Osteoblast (primary cell): ENCODE results near the gene MTRF1L. TPM values are rescaled to one million over a fixed set of nuclear protein-coding genes. Genes with fewer than 3 reads are reported as not detected.

Experiments
- DNase-seq: peaks from one replicate; pipeline ENCODE4 v3.0.0; 2011; ENCODE audit warnings: low spot score, mixed read lengths; ENCODE audit not compliant: insufficient read length; ENCODE audit errors: missing footprints
- H2AFZ ChIP-seq: 2 replicates; pipeline ENCODE4 v1.6.0; 2011; ENCODE audit warnings: mild to moderate bottlenecking, low read length
- H3K27ac ChIP-seq: 2 replicates; pipeline ENCODE4 v1.5.1; 2011; ENCODE audit warnings: mild to moderate bottlenecking, low read depth, low read length, moderate library complexity
- H3K27me3 ChIP-seq: 2 replicates; pipeline ENCODE4 v1.6.0; 2012; ENCODE audit warnings: mild to moderate bottlenecking, control low read depth, inconsistent platforms, low read length, moderate library complexity; ENCODE audit not compliant: insufficient read depth
- H3K36me3 ChIP-seq: 2 replicates; pipeline ENCODE4 v1.5.1; 2011; ENCODE audit warnings: mild to moderate bottlenecking, low read length, control low read depth, moderate library complexity; ENCODE audit not compliant: insufficient read depth
- H3K4me1 ChIP-seq: 2 replicates; pipeline ENCODE4 v1.5.1; 2011; ENCODE audit warnings: mild to moderate bottlenecking, low read length, control low read depth, moderate library complexity; ENCODE audit not compliant: insufficient read depth
- H3K4me2 ChIP-seq: 2 replicates; pipeline ENCODE4 v1.6.0; 2011; ENCODE audit warnings: mild to moderate bottlenecking, low read length; ENCODE audit not compliant: insufficient read depth
- H3K4me3 ChIP-seq: fragments of 200-600 bp; sonication (generic); 3 replicates; pipeline ENCODE4 v1.5.1; 2012; ENCODE audit warnings: mild to moderate bottlenecking, low read length, inconsistent platforms; ENCODE audit not compliant: insufficient read depth
- H3K79me2 ChIP-seq: 2 replicates; pipeline ENCODE4 v1.6.0; 2012; ENCODE audit warnings: mild to moderate bottlenecking, low read length, control low read depth, inconsistent platforms; ENCODE audit not compliant: insufficient read depth
- H3K9me3 ChIP-seq: 2 replicates; pipeline ENCODE4 v1.5.1; 2011; ENCODE audit warnings: low read depth, low read length, control low read depth
- H4K20me1 ChIP-seq: 2 replicates; pipeline ENCODE4 v1.6.0; 2012; ENCODE audit warnings: mild to moderate bottlenecking, low read length, control low read depth; ENCODE audit not compliant: insufficient read depth
- total RNA-seq: library from RNA; depleted of rRNA; stranded (reverse); fragments of >200 nt; gene quantifications from 2 replicates; pipeline ENCODE4 v1.2.3, GENCODE V29; 2012
- TF ChIP-seq, protein P1 (sequence below): IDR thresholded peaks from 2 replicates; pipeline ENCODE4 v1.5.1; 2011; ENCODE audit warnings: mild to moderate bottlenecking, low read depth, low read length, moderate library complexity; ENCODE audit errors: extremely low read depth

The MTRF1L gene
- total RNA-seq, 1 donor, result 18.8 TPM

DNA sequence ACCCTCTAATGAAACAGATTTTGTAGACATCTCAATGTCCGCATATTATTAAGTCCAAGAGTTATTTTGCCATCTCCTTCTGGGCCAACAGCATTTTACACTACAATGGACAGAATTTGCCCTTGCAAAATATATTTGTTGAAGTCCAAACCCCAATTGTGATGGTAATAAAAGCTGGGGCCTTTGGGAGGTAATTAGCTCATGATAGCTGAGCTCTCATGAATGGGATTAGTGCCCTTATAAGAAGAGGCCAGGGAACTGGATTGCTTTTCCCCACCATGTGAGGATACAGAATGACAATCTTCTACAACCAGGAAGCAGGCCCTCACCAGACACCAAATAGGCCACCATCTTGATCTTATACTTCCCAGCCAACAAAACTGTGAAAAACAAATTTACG lies 44.9 kb upstream of the MTRF1L start:
- H3K27me3 ChIP-seq, result no peaks in the 10 kb centered on the region
- no peaks in the 10 kb centered on the region for H4K20me1 ChIP-seq
- no peak overlapping the region for H2AFZ ChIP-seq
- no peaks in the 10 kb centered on the region for H3K79me2 ChIP-seq
- H3K4me3 ChIP-seq, result no peak overlapping the region
- TF ChIP-seq, protein P1, sequence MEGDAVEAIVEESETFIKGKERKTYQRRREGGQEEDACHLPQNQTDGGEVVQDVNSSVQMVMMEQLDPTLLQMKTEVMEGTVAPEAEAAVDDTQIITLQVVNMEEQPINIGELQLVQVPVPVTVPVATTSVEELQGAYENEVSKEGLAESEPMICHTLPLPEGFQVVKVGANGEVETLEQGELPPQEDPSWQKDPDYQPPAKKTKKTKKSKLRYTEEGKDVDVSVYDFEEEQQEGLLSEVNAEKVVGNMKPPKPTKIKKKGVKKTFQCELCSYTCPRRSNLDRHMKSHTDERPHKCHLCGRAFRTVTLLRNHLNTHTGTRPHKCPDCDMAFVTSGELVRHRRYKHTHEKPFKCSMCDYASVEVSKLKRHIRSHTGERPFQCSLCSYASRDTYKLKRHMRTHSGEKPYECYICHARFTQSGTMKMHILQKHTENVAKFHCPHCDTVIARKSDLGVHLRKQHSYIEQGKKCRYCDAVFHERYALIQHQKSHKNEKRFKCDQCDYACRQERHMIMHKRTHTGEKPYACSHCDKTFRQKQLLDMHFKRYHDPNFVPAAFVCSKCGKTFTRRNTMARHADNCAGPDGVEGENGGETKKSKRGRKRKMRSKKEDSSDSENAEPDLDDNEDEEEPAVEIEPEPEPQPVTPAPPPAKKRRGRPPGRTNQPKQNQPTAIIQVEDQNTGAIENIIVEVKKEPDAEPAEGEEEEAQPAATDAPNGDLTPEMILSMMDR, result no peak
- no peak for DNase-seq
- no peak overlapping the region for H3K4me2 ChIP-seq
- no peak overlapping the region for H3K27ac ChIP-seq
- no peaks in the 10 kb centered on the region for H3K4me1 ChIP-seq
- H3K9me3 ChIP-seq, result no peaks in the 10 kb centered on the region
- no peaks in the 10 kb centered on the region for H3K36me3 ChIP-seq

DNA sequence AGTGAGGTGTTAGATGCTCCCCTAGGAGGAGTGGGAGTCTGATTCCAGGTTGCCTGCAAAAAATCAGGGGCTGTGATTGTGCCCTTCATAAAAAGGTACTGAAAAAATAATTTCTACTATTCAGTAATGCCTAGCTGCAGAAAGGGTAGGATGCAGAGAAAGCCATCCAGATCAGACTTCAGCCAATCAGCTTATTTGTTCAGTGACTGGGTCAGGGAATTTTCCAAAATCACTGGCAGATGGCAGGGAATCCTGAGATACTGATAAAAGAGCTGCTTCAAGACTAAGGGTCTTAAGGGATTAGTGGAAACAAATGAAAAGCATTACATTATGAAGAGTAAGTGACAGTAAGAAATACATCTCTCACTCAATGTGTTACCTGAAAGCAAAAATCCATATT lies 42.8 kb upstream of the MTRF1L start:
- TF ChIP-seq, protein P1, result no peak
- Histone ChIP-seq H2AFZ (no peak overlapping the region), H3K27ac (no peak overlapping the region), H3K79me2 (no peaks in the 10 kb centered on the region), H3K4me1 (no peaks in the 10 kb centered on the region), H3K4me3 (no peak overlapping the region), H3K9me3 (no peaks in the 10 kb centered on the region), H3K27me3 (no peaks in the 10 kb centered on the region), H3K4me2 (no peak overlapping the region), H3K36me3 (no peaks in the 10 kb centered on the region), H4K20me1 (no peaks in the 10 kb centered on the region)
- DNase-seq, result no peak

GRCh38 chr6:153044295-153044694 lies 41.8 kb upstream of the MTRF1L start:
- no peaks in the 10 kb centered on the region for H3K9me3 ChIP-seq
- H3K79me2 ChIP-seq, result no peaks in the 10 kb centered on the region
- no peaks in the 10 kb centered on the region for H3K4me1 ChIP-seq
- no peak overlapping the region for H2AFZ ChIP-seq
- H3K27me3 ChIP-seq, result no peaks in the 10 kb centered on the region
- H3K4me3 ChIP-seq, result no peak overlapping the region
- no peaks in the 10 kb centered on the region for H4K20me1 ChIP-seq
- no peaks in the 10 kb centered on the region for H3K36me3 ChIP-seq
- TF ChIP-seq, protein P1, result no peak
- DNase-seq, result no peak
- H3K4me2 ChIP-seq, result no peak overlapping the region
- no peak overlapping the region for H3K27ac ChIP-seq

GRCh38 chr6:153043719-153044118 lies 41.2 kb upstream of the MTRF1L start:
- TF ChIP-seq, protein P1, result no peak
- H2AFZ ChIP-seq, result no peak overlapping the region
- no peaks in the 10 kb centered on the region for H3K79me2 ChIP-seq
- H4K20me1 ChIP-seq, result no peaks in the 10 kb centered on the region
- H3K27ac ChIP-seq, result no peak overlapping the region
- H3K27me3 ChIP-seq, result no peaks in the 10 kb centered on the region
- H3K4me2 ChIP-seq, result no peak overlapping the region
- peaks cover 2% of the 10 kb centered on the region for H3K4me1 ChIP-seq
- H3K4me3 ChIP-seq, result no peak overlapping the region
- no peaks in the 10 kb centered on the region for H3K36me3 ChIP-seq
- no peaks in the 10 kb centered on the region for H3K9me3 ChIP-seq
- no peak for DNase-seq
